ENCODE results near the gene G6PC1.

The G6PC1 gene

GRCh38 chr17:42946812-42947211 is 46.2 kb downstream of the G6PC1 start:
- H3K27ac ChIP-seq (ENCODE audit: low read length): no peak overlapping the region
- no peaks in the 10 kb centered on the region for H3K27me3 ChIP-seq (ENCODE audit: control insufficient read depth, insufficient read depth, low read length)
- no peak overlapping the region for H3K4me3 ChIP-seq (ENCODE audit: low read length)
- WGBS (ENCODE audit: insufficient coverage, insufficient read length): no CpG with 5 or more reads among the region's 1 CpG
- H3K4me1 ChIP-seq (ENCODE audit: control insufficient read depth, insufficient read depth, low read length): no peaks in the 10 kb centered on the region
- H3K36me3 ChIP-seq (ENCODE audit: control insufficient read depth, insufficient read depth, low read length): peaks cover 8% of the 10 kb centered on the region
- DNase-seq (ENCODE audit: low read depth, low spot score): no peak
- H3K9me3 ChIP-seq (ENCODE audit: control insufficient read depth, insufficient read depth, low read length): no peaks in the 10 kb centered on the region

DNA sequence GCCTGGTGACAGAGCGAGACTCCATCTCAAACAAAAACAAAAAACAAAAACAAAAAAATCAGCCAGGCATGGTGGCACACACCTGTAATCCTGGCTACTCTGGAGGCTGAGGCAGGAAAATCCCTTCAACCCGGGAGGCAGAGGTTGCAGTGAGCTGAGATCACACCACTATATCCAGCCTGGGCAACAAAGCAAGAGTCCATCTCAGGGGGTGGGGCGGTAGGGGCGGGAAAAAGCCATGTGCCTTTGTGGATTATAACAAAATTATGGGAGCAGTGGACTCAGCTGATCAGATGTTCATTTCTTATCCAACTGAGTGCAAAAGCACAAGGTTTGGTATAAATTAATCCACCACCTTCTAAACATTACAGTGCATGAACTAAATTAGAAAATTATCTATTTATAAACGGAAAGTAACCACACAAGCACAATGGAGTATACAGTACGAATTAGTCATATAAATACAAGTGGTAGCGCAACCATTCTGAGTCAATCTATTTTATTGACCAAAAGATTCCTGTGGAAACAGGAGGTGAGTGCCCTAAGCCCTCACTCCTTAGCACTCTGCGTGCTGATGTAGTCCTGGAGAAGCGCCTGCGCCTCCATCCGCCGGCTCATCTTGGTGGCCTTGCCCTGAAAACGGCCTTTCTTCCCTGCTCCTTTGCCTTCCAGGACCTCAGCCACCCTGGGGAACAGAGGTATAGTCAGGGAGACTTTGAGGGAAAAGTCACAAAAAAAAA is 49.6 kb downstream of the G6PC1 start:
- H3K4me3 ChIP-seq (ENCODE audit: low read length): no peak overlapping the region
- H3K27me3 ChIP-seq (ENCODE audit: control insufficient read depth, insufficient read depth, low read length): no peaks in the 10 kb centered on the region
- peaks cover 12% of the 10 kb centered on the region for H3K36me3 ChIP-seq (ENCODE audit: control insufficient read depth, insufficient read depth, low read length)
- H3K4me1 ChIP-seq (ENCODE audit: control insufficient read depth, insufficient read depth, low read length): no peaks in the 10 kb centered on the region
- H3K27ac ChIP-seq (ENCODE audit: low read length): no peak overlapping the region
- no peaks in the 10 kb centered on the region for H3K9me3 ChIP-seq (ENCODE audit: control insufficient read depth, insufficient read depth, low read length)
- no CpG with 5 or more reads among the region's 13 CpGs for WGBS (ENCODE audit: insufficient coverage, insufficient read length)
- no peak for DNase-seq (ENCODE audit: low read depth, low spot score)

All from iPS DF 6.9 (cell line).